ENCODE measurements around the gene TMEM151A.

Gene TMEM151A

DNA sequence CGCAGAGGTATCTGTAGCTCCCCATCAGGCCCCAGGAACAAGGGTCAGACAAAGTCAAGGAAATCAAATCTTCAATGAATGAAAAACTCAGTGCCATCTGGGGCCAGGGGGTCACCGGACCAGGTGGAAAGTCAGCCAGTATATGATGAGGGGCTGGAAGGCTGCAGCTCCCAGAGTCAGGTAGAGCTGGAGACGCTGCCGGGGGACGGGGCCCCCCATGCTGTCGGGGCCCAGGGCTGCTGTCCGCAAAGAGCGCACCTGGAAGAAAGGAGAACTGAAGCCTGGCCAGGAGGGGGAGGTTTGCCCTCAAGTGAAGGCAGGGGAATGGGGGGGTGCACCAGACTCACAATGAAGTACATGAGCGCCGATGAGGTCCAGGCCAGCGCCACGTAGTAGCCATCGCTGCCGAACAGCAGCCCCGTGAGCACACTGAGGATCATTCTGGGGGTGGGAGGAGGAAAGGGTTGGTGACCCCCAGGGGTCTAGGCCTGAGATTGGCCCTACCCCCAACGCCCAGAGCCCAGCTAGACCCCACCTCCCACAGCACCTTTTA lies 7.1 kb upstream of the TMEM151A start:
- FAIRE-seq = no peak

DNA sequence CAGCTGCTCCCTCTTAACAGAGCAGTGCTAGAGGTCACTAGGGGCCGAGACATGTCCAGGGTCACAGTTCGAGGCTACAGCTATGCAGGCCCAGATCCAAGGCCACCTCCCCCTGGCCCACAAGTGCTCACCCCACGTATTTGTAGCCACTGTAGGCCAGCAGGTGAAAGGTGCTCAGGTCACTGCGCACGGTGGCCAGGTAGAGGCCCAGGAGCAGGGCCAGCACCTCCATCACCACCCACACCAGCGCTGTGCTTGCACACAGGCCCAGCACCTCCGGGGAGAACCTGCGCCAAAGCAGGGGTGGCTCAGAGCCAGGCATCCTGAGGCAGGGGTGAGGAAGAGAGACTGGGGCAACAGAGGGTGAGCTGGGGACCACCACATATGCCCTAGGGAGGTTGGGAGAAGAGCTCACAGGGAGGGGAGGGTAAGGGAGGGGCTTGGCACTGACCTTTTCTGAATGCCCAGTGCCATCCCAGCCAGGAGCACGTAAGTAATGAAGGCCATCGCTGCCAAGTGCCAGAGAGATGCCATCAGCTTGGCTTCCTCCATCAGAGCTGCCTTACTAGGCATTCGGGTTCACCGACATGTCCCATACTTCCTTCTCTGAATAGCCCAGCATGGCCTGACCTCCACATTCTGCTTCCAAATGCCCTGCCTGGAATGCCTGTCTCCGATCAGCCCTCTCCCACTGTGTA lies 6.3 kb upstream of the TMEM151A start:
- FAIRE-seq = no peak

DNA sequence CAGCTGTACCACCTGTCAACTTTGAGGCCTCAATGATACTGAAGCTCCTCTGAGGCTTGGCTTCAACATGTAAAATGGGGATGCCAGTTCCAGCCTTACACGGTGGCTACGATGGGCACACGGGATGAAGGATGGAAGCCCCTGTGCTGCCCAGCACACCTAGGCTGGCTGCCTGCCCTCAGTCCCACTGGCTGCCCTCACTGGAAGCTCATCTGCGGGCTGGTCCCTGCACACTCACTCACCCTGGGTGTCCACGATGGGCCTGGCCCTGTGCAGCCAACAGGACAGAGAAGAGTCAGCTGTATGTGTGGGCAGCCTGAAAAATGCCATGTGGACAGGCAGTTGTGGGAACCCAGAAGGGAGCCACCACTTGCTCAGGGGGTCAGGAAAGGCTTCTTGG lies 5.0 kb upstream of the TMEM151A start:
- FAIRE-seq = no peak

DNA sequence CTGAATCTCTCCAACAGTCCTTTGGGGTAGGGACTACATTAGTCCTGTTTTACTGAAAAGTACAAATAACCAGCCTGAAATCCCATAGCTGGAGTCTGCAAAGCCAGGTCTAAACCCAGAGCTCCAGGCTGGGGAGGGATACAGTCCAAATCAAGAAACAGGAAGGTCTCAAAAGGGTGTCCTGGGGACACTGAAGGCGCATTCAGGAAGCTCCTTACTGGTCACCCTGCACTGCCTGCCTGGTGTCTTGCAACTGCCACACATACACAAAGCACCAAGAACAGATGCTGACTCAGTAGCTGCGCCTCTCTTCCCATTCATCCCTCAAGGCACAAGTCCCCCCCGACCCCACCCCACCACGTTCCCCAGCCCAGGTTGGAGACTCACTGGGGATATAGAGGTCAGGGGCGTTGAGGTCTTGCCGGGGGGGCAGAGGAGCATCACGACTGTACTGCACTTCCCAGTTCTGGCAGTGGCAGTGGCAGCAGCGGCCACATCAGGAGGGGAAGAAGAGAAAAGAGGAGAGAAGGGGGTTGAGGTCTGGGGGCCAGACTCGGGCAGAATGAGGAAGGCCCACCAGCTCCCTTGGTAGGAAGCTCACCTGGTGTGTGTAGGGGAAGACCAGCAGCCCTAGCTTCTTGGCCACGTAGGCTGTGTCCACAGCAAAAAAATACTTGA lies 4.3 kb upstream of the TMEM151A start:
- no peak for FAIRE-seq

DNA sequence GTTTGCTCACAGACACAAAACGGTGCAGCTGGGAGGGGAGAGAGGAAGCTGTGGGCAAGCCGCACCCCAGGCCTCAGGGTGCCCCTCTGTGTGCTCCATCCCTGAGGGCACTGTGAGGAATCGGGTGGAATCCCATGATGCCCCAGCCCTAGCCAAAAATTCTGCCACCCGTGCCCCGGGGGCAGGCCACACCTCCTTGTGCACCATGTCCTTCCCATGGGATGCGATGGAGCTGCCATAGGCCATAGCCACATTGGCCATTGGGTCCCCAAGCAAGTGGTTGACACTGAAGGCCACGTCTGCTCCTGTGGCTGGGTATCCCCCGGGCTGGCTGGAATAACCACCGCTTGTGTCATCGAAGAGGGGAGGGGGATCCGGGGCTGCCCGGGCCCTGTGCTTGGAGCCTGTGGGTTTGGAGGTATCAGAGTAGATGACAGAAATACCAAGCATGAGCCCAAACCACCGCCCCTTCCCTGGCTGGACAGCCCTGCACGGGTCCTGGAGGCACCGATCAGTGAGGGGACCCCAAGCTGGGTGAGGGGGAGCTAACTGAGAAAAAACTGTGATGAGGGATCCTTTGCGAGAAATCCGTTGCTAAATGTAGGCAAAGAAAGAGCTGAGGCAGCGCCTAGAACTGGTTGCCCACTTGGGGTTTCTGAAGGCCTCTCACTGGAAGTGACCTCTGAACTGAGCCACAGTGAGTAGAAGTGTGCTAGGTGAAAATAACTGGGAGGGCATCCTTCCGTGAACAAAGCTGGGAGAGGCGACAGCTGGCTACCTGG lies 3.6 kb upstream of the TMEM151A start:
- no peak for FAIRE-seq

DNA sequence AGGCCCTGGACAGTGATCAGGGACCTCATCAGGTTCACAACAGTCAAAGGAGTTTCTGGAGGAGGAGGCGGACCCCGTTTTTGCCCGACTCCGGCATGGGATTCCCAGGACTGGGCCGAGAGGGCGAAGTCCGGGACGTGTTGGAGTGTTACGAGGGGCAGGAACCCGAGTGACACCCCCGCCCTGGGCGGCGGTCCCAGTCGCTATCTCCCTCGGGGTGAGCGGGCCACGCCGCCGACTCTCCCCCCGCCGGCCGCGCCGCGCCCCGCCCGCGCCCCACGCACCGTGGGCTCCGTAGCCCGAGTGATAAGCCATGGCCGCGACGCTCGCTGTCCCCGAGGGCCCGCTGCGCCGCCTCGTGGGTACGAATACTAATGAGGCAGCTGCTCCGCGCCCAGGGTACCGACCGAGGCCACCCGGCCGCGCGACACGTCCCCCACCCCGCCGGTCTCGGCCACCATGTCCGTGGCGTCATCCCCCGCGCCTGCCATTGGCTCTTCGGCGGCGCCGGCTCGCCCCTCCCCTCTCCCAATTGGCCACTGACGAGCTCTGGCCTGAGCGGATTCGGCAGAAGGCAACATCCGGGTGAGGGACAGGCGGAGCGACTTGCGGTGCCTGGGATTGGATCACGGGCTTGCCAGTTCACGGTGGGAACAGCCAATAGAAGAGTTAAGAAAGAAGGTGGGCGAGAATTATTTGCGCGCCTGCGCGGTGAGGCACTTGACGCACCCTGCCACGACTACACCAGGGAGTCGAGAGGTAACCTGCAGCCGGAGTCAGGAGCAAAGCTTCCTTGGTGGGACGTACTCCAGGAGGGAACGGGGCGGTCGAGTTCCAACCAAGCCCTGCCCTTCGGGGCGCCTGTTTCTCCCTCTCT lies 2.8 kb upstream of the TMEM151A start, which contains the start of gene YIF1A:
TSS of gene YIF1A (minus strand) at position 473 of the 877 bp plus-strand sequence. CDS start at position 315, 158 bp downstream.
- FAIRE-seq = peak; percentile 99

DNA sequence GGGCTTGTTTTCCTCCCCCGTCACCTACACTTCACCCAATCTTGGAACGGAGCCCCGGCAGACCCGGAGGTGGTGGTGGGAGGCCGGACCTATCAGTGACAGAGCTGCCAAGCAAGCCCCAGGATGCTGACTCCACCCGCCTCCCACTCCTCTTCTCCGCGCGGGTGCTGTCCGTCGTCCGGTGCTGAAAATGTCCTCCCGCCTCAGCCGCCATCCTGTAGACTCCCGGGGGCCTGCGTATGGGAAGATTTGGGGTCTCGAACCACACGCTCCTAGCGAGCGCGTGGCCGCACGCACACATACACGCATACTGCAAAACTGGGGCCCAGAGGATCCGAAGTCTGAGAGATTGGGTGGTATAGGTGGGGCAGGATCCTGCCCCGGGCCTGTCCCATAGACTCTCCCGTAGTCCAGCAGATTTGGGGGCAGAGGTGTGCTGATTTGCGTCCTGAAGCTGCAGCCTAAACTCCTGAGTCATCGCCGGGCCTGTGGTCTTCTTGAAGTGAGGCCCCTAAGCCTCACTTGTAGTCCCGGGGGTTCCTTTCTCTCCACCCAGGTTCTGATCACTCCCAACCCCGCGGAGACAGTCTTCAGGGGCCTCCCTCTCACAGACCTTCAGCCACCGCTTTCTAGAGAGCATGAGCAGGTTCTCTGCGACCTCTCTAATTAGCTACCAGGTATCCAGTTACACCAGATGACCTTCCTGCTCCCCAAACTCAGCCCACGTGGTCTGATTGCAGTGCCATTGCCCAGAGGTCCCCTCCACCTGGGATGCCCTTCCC lies 2.0 kb upstream of the TMEM151A start:
- no peak for FAIRE-seq

DNA sequence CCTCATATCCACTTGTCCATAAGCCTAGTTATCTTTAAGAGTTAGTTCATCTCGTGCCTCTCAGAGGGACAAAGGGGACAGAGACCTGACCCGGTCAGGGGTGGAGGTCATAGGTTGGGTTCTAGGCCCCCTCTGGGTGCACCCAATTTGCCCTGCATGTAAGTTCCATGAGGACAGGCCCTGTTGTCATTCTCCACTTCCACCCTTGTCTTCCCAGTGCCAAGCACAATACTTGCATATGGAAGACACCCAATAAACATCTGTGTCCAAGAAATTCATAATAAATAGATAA lies 1.4 kb upstream of the TMEM151A start:
- no peak for FAIRE-seq

DNA sequence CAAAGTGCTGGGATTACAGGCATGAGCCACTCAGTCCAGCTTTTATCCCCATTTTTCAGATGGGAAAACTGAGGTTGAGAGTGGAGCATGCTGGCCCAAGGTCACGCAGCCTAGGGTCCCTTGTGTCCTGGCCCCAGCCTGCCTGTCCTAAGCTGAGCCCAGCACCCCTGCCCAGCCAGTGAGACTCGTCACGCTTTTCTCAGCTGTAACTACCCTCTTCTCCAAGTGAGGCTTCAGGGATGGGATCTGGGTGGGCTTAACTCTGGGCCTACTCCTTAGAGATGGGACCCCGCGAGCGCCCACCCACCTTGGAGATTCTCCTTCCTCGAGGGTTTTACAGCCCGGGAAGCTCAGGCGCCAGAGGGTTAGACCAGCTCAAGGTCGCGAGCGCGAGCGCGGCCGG lies 390 bp upstream of the TMEM151A start:
- no peak for FAIRE-seq

DNA sequence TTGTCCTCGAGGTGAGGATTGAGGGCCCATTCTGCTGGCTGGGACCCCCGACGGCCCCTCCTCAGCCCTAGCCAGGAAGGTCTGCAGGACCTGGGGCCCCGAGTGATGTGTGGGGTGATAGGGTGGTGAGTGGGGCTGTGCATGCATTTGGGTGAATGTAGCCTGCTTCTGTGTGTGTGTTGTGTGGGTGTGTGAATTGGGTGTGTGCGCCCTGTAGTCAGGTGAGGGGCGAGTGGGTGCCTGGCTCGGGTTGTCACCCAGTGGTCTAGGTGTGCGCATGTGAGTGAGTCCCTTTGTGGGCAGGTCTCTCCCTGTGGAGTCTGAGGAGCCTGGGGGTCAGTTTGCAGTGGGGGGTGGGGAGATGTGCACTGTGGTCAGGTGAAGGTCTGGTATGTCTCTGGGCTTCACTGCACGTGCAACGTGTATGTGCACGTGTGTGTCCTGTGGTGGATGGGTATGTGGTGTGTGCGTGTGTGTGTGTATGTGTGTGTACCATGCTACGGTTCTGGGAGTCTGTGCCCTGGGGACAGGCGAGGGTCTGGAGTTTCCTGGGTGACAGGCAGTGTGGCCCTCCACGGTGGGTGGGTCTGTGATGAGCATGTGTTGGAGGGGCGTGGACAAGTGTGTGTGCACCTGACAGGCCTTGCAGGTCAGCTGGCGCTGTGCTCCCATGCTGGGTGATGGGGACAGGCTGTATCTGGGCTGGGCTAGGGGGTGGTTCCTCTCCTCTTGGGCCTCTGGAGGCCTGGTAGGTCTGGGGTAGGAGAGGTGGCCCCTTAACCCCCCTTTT lies 1.0 kb downstream of the TMEM151A start:
- FAIRE-seq = no peak

DNA sequence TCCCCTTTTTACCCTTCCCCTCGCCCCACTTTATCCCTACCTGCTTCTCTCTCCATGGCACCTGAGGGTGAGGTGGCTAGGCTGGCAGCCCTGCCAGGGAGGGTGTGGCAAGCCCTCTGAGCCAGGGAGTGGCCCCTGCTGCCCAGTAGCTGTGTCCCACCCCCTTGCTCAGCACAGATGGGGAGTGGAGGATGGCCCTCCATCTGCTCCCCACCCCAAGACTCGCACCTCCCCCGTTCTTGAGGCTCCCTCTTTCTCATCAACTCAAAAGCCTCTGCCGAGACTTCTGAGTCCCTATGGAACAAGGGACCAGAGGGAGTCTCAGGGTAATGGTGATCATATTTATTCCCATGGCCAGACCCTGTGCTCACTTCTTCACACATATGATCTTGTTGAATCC lies 1.7 kb downstream of the TMEM151A start:
- FAIRE-seq = no peak

DNA sequence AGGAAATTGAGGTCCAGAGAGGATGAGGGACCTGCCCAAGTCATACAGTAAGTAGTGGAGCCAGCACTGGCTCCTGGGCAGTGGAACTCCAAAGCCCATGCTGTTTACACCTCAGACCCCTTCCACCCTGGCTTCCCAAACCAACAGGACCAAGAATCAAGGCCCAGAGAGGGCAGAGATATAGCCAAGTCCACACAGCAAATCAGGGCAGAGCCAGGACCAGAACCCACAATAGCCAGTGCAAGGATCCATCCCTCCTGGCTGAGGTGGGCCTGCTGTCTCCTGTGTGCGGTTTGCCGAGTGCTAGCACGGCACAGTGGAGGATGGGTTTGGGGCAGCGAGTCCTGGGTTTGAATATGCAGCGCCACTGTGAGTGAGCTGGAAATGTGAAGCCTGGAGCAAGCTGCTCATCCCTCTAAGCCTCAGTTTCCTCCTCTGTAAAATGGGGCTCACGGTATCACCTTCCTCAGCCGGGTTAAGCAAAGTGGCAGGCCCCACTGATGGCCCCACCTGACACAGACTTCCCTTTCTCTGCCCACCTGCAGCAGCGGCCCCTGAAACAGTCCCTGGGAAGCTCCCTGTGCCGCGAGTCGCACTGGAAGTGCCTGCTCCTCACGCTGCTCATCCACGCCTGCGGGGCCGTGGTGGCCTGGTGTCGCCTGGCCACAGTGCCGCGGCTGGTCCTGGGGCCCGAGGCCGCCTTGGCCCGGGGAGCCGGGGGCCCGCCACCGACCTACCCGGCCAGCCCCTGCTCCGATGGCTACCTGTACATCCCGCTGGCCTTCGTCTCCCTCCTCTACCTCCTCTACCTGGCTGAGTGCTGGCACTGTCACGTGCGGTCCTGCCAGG lies 2.3 kb downstream of the TMEM151A start:
- no peak for FAIRE-seq

DNA sequence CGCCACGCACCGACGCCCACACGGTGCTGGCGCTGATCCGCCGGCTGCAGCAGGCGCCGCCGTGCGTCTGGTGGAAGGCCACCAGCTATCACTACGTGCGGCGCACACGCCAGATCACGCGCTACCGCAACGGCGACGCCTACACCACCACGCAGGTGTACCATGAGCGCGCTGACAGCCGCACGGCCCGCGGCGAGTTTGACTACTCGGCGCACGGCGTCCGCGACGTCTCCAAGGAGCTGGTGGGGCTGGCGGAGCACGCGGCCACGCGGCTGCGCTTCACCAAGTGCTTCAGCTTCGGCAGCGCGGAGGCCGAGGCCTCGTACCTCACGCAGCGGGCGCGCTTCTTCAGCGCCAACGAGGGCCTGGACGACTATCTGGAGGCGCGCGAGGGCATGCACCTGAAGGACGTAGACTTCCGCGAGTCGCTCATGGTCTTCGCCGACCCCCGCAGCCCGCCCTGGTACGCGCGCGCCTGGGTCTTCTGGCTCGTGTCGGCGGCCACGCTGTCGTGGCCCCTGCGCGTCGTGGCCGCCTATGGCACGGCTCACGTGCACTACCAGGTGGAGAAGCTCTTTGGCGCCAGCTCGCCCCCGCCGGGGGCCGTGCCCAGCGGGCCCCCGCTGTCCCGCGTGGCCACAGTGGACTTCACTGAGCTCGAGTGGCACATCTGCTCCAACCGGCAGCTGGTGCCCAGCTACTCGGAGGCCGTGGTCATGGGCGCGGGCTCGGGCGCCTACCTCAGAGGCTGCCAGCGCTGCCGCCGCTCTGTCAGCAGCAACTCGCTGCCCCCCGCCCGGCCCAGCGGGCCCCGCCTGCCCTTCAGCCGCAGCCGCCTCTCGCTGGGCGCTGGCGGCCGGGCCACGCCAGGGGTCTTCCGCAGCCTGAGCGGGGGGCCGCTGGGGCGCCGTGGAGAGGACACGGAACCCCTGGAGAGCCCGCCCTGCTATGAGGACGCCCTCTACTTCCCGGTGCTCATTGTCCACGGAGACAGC lies 3.2 kb downstream of the TMEM151A start:
- FAIRE-seq = no peak

DNA sequence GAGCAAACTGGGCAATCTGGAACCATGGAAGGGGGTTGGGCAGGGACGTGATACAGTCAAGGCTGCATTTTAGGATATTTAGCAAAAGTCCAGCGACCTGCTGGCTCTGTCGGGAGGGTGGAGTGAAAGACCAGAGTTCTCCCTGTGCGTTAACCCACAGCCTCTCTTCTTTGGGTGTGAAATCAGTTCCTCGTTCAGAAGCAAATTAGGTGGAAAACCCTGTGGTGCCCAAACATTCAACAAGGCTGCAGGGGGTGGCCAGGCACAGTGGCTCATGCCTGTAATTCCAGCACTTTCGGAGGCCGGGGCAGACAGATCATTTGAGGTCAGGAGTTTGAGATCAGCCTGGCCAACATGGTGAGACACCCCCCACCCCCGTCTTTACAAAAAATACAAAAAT lies 5.9 kb downstream of the TMEM151A start:
- no peak for FAIRE-seq

DNA sequence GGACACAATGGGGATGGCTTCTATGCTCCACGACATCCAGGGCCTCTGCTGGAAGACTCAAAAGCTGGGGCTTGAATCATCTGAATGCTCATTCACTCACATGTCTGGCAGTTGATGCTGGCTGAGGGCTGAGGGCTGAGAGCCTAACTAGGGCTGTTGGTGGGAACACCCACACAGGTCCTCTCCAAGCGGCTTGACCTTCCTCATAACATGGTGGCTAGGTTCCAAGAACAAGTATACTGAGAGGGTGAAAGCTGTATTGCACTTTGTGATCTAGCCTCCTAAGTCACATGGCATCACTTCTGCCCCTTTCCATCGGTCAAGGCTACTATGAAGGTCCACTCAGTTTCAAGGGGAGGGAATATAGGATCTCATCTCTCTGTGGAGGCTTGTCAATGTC lies 7.5 kb downstream of the TMEM151A start:
- no peak for FAIRE-seq

DNA sequence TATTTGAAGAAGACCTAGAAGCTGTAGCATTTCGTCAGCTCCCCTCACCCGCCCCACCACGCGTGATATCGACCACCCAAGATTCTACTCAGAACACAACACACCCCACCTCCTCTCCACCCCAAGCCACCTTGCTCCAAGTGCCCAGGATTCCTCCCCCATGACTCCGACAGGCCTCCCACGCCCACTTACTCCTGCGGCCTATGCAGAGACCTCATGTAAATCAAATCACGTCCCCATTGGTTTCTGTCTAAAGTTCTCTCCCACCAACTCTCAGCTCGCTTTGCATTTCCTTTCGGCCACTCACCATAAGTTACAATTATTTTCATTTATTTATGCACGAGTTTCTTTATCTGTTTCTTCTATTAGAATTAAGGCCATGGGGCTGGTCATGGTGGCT lies 11.0 kb downstream of the TMEM151A start:
- no peak for FAIRE-seq

DNA sequence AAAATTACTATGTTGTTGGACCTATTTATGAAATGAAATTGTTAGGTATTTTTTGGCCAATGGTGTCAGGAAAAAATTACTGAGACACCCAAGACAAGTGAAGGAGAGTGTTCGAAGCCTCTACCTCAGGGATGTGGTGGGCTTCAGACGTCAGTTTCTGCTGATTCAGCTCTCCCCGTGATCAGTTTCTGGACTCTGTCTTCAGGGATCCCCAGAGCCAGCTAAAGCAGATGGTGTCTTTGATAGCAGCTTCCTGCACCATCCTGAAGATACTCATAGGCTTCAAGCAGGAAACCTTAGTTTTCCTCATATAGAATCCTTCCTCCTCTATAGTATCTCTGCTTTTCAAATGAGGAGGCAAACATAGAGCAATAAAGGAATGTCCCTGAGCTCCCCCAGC lies 17.8 kb downstream of the TMEM151A start:
- FAIRE-seq = no peak

DNA sequence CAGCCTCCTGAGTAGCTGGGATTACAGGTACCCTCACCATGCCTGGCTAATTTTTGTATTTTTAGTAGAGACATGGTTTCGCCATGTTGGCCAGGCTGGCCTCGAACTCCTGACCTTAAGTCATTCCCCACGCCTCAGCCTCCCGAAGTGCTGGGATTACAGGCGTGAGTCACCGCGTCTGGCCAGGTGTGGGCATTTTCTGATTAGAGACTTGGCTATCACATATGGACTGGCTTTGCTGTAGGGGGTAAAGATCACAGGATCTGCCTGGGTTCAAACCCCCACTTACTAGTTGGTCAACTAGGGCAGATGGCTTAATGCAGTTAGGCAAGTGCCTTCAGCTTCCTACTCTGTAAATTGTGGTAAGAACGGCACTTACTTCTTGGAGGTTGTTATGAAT lies 18.6 kb downstream of the TMEM151A start:
- no peak for FAIRE-seq

Measured in G401.6 (cell line).